ENCODE data around the gene SNTG2.

SNTG2 gene

GRCh38 chr2:1159013-1159412, 208.4 kb downstream of the SNTG2 start:
- TF ChIP-seq EZH2 (IDR thresholded peaks at IDR 0.05) (no peak), FOXP2 (optimal IDR thresholded peaks at IDR 0.05; ENCODE audit: control extremely low read depth, extremely low read length, insufficient read depth) (no peak), POLR2AphosphoS5 (IDR thresholded peaks at IDR 0.05; ENCODE audit: borderline replicate concordance, low read depth, low read length) (no peak)
- H3K9ac ChIP-seq (ENCODE audit: insufficient read length), result no peak overlapping the region
- no peaks in the 10 kb centered on the region for H3K9me3 ChIP-seq (ENCODE audit: low read depth, low read length)
- no peak for DNase-seq (ENCODE audit: low read depth, low spot score)
- no peak overlapping the region for H3K4me3 ChIP-seq
- no peaks in the 10 kb centered on the region for H3K36me3 ChIP-seq (ENCODE audit: insufficient read depth, low read length)
- no peak overlapping the region for H3K27ac ChIP-seq

- Histone ChIP-seq H3K27ac (peak overlapping the region; percentile 92), H3K9ac (ENCODE audit: insufficient read length) (peak overlapping the region; percentile 54), H3K9me3 (ENCODE audit: low read depth, low read length) (no peaks in the 10 kb centered on the region), H3K36me3 (ENCODE audit: insufficient read depth, low read length) (no peaks in the 10 kb centered on the region), H3K4me3 (peak overlapping the region; percentile 46)
- no peak for DNase-seq (ENCODE audit: low read depth, low spot score)
- TF ChIP-seq POLR2AphosphoS5 (IDR thresholded peaks at IDR 0.05; ENCODE audit: borderline replicate concordance, low read depth, low read length) (no peak), FOXP2 (optimal IDR thresholded peaks at IDR 0.05; ENCODE audit: control extremely low read depth, extremely low read length, insufficient read depth) (no peak), EZH2 (IDR thresholded peaks at IDR 0.05) (no peak)
Measured at GRCh38 chr2:1162246-1162645, 211.6 kb downstream of the SNTG2 start.

DNA sequence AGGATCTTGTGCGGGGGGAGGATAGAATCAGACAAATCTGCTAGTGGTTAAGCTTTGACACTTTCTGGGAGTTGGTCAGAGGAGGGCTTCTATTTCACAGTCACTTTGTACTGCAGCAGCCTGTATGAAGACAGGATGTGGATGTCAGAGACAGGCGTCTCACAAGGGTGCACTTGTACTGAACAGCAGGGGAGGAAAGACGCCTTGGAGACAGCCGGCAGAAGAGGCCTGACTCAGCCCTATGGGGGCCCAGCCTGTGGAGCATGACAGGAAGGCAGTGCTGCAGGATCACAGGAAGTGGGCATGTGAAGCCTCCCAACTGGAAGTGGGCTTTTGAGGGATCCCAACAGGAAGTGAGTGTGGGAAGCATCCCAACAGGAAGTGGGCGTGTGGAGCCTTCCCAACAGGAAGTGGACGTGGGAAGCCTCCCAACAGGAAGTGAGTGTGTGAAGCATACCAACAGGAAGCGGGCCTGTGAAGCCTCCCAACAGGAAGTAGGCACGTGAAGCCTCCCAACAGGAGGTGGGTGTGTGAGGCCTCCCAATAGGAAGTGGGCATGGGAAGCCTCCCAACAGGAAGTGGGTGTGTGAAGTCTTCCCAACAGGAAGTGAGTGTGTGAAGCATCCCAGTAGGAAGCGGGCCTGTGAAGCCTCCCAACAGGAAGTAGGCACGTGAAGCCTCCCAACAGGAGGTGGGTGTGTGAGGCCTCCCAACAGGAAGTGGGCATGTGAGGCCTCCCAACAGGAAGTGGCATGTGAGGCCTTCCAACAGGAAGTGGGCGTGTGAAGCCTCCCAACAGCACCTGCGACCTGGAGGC, 212.3 kb downstream of the SNTG2 start:
- Histone ChIP-seq H3K9me3 (ENCODE audit: low read depth, low read length) (no peaks in the 10 kb centered on the region), H3K4me3 (peak overlapping the region; percentile 46), H3K27ac (peak overlapping the region; percentile 92), H3K9ac (ENCODE audit: insufficient read length) (peak overlapping the region; percentile 54), H3K36me3 (ENCODE audit: insufficient read depth, low read length) (no peaks in the 10 kb centered on the region)
- peak; percentile 97 for DNase-seq (ENCODE audit: low read depth, low spot score)
- TF ChIP-seq POLR2AphosphoS5 (IDR thresholded peaks at IDR 0.05; ENCODE audit: borderline replicate concordance, low read depth, low read length) (0 out of 2 replicates have a peak, but pooled peaks have one; percentile 22), EZH2 (IDR thresholded peaks at IDR 0.05) (no peak), FOXP2 (optimal IDR thresholded peaks at IDR 0.05; ENCODE audit: control extremely low read depth, extremely low read length, insufficient read depth) (peak; percentile 77)

DNA sequence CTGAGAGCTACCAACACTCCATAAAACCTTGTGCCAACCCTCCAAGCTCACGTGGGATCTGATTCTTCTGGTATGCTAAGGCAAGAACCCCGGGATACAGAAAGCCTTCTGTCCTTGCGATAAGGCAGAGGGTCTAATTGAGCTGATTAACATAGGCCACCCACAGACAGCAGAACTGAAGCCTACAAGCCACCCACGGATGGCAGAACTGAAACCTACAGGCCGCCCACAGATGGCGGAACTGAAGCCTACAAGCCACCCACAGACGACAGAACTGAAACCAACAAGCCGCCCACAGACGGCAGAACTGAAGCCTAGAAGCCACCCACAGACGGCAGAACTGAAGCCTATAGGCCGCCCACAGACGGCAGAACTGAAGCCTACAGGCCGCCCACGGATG, 216.3 kb downstream of the SNTG2 start:
- Histone ChIP-seq H3K9me3 (ENCODE audit: low read depth, low read length) (no peaks in the 10 kb centered on the region), H3K27ac (no peak overlapping the region)
- no peak for TF ChIP-seq EZH2 (IDR thresholded peaks at IDR 0.05)
- TF ChIP-seq POLR2AphosphoS5 (IDR thresholded peaks at IDR 0.05; ENCODE audit: borderline replicate concordance, low read depth, low read length), result no peak
- no peak for TF ChIP-seq FOXP2 (optimal IDR thresholded peaks at IDR 0.05; ENCODE audit: control extremely low read depth, extremely low read length, insufficient read depth)

DNA sequence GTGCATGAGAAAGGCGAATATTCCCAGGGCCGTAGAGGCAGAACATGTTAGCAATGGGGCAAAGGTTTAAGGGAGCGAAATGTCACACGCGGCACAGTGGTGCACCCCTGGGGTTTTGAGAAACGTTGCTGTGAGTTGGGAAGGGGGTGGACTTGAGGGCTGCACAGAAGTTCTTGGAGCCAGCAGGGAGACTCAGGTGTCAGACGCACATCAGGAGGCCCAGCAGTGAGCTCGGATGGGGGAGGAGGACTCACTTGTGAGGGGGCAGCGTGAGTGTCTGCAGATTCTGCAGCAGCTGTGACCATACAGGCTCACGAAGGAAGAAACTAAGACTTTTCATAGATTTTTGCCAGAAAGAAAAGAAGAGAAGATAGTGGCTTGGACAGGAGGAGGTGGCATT, 218.2 kb downstream of the SNTG2 start:
- TF ChIP-seq POLR2AphosphoS5 (IDR thresholded peaks at IDR 0.05; ENCODE audit: borderline replicate concordance, low read depth, low read length) (no peak), EZH2 (IDR thresholded peaks at IDR 0.05) (no peak), FOXP2 (optimal IDR thresholded peaks at IDR 0.05; ENCODE audit: control extremely low read depth, extremely low read length, insufficient read depth) (no peak)
- no peaks in the 10 kb centered on the region for H3K36me3 ChIP-seq (ENCODE audit: insufficient read depth, low read length)

More for the DNA sequence above, 216.3 kb downstream of the SNTG2 start:
- H3K4me3 ChIP-seq, result no peak overlapping the region
- DNase-seq (ENCODE audit: low read depth, low spot score), result no peak
- no peak overlapping the region for H3K9ac ChIP-seq (ENCODE audit: insufficient read length)
- H3K36me3 ChIP-seq (ENCODE audit: insufficient read depth, low read length), result no peaks in the 10 kb centered on the region

DNA sequence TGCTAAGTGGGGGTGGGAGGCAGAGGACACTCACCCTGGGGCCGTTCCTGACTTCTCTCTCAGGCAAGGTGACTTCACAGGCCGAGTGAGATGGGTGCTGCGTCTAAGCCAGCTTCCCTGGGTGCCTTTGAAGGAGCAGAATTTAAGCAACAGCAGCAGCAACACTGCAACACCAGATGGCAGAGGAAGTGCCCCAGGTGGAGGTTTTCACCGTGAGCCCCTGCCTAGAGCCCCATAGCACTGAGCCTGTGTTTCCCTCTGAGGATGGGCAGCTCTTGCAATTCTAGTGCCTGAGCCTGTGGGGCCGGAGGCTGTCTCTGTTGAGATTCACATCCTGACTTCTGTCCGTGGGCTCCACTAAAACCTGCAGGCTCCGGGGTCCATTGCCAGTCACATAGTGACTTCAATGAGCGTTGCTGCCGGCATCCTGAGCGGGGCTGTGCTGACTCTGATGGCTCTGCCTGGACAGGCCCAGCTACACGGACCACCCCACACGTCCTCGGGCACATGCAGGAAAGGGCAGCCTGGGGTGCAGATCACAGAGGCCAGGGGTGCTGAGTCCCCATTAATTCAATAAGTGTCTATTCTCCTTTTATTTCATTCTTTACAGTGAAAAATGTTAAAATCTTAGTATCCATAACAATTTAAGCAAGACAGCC, 218.8 kb downstream of the SNTG2 start:
- no peak for DNase-seq (ENCODE audit: low read depth, low spot score)
- Histone ChIP-seq H3K9me3 (ENCODE audit: low read depth, low read length) (no peaks in the 10 kb centered on the region), H3K9ac (ENCODE audit: insufficient read length) (no peak overlapping the region), H3K27ac (no peak overlapping the region), H3K4me3 (no peak overlapping the region), H3K36me3 (ENCODE audit: insufficient read depth, low read length) (no peaks in the 10 kb centered on the region)
- no peak for TF ChIP-seq EZH2 (IDR thresholded peaks at IDR 0.05)
- no peak for TF ChIP-seq POLR2AphosphoS5 (IDR thresholded peaks at IDR 0.05; ENCODE audit: borderline replicate concordance, low read depth, low read length)
- no peak for TF ChIP-seq FOXP2 (optimal IDR thresholded peaks at IDR 0.05; ENCODE audit: control extremely low read depth, extremely low read length, insufficient read depth)

More for the DNA sequence above, 218.2 kb downstream of the SNTG2 start:
- H3K27ac ChIP-seq, result no peak overlapping the region
- H3K9me3 ChIP-seq (ENCODE audit: low read depth, low read length), result no peaks in the 10 kb centered on the region
- DNase-seq (ENCODE audit: low read depth, low spot score), result no peak
- H3K9ac ChIP-seq (ENCODE audit: insufficient read length), result no peak overlapping the region
- H3K4me3 ChIP-seq, result no peak overlapping the region

DNA sequence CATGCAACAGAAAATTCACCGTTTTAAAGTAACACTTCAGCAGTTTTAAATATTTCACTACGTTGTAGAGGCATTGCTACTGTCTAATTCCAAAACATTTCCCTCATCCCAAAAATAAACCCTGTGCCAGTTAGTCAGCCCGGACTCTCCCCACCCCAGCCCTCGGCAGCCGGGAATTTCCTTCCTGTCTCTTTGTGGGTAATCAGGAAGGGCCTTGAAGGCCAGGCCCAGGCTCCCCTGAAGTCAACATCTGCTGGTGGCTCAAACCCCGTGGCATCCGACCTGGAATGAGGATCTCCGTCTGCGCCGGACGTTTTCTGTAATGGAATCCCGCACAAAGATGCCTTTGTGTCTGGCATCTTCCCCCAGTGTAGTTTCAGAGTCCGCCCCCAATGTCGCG, 219.6 kb downstream of the SNTG2 start:
- no peak overlapping the region for H3K27ac ChIP-seq
- H3K4me3 ChIP-seq, result no peak overlapping the region
- TF ChIP-seq EZH2 (IDR thresholded peaks at IDR 0.05) (no peak), FOXP2 (optimal IDR thresholded peaks at IDR 0.05; ENCODE audit: control extremely low read depth, extremely low read length, insufficient read depth) (no peak), POLR2AphosphoS5 (IDR thresholded peaks at IDR 0.05; ENCODE audit: borderline replicate concordance, low read depth, low read length) (no peak)

GRCh38 chr2:1170711-1171110, 220.1 kb downstream of the SNTG2 start:
- no peak overlapping the region for H3K9ac ChIP-seq (ENCODE audit: insufficient read length)
- DNase-seq (ENCODE audit: low read depth, low spot score), result no peak
- no peak overlapping the region for H3K4me3 ChIP-seq
- TF ChIP-seq POLR2AphosphoS5 (IDR thresholded peaks at IDR 0.05; ENCODE audit: borderline replicate concordance, low read depth, low read length), result no peak
- H3K36me3 ChIP-seq (ENCODE audit: insufficient read depth, low read length), result no peaks in the 10 kb centered on the region
- no peaks in the 10 kb centered on the region for H3K9me3 ChIP-seq (ENCODE audit: low read depth, low read length)
- no peak overlapping the region for H3K27ac ChIP-seq

More for the DNA sequence above, 219.6 kb downstream of the SNTG2 start:
- no peak overlapping the region for H3K9ac ChIP-seq (ENCODE audit: insufficient read length)
- H3K36me3 ChIP-seq (ENCODE audit: insufficient read depth, low read length), result no peaks in the 10 kb centered on the region
- no peak for DNase-seq (ENCODE audit: low read depth, low spot score)
- H3K9me3 ChIP-seq (ENCODE audit: low read depth, low read length), result no peaks in the 10 kb centered on the region
